ENCODE data around the gene TMEM72. TPM values are rescaled to one million over a fixed set of nuclear protein-coding genes. Genes with fewer than 3 reads are reported as not detected.

Gene TMEM72
- total RNA-seq, 3 donors from 2014 or later (not counting 1 experiment from before 2014, with no cell fraction given): not detected

DNA sequence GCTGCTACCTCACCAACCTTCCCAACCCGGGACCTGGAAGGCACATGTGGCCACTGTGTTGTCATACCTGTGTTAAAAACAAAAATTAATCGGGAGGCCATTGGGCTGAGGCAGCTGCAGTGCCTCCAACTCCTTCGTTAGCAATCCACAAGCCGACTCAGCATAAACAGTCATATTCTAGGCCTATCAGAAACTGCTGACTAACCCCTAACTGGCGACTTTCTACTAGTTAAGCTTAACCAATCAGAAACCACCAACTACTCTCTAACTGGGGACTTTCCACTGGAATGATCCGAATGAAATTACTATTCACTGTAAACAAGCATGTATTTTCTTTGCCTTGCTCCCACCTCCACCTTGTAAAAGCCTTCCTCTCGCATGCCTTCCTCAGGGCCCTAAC is 14.1 kb upstream of the TMEM72 start:
- H3K4me1 Mint-ChIP-seq: no peaks in the 10 kb centered on the region
- no peaks in the 10 kb centered on the region for H3K9me3 Mint-ChIP-seq
- no peak for DNase-seq
- TF ChIP-seq CTCF (IDR thresholded peaks at IDR 0.05): no peak
- no peaks in the 10 kb centered on the region for H3K9me3 ChIP-seq (ENCODE audit: control insufficient read depth, insufficient read depth, low read length)
- no peaks in the 10 kb centered on the region for H3K27me3 Mint-ChIP-seq (ENCODE audit: low read depth in 2 of 2)
- H3K27ac ChIP-seq (ENCODE audit: low read length): no peak overlapping the region
- no peaks in the 10 kb centered on the region for H3K36me3 ChIP-seq (ENCODE audit: control insufficient read depth, insufficient read depth, low read length)
- H3K27ac Mint-ChIP-seq: no peak overlapping the region
- H3K4me3 Mint-ChIP-seq: no peak overlapping the region
- H3K4me3 ChIP-seq (ENCODE audit: low read length): no peak overlapping the region
- intact Hi-C loops (cut with micrococcal nuclease): no loop called here
- WGBS (ENCODE audit: insufficient coverage): 79% methylated on average over 7 of the region's 7 CpGs
- H3K4me1 ChIP-seq (ENCODE audit: control insufficient read depth, insufficient read depth, low read length): no peaks in the 10 kb centered on the region
- no peak for ATAC-seq
- no peaks in the 10 kb centered on the region for H3K27me3 ChIP-seq (ENCODE audit: control insufficient read depth, insufficient read depth, low read length)
- no peaks in the 10 kb centered on the region for H3K36me3 Mint-ChIP-seq

DNA sequence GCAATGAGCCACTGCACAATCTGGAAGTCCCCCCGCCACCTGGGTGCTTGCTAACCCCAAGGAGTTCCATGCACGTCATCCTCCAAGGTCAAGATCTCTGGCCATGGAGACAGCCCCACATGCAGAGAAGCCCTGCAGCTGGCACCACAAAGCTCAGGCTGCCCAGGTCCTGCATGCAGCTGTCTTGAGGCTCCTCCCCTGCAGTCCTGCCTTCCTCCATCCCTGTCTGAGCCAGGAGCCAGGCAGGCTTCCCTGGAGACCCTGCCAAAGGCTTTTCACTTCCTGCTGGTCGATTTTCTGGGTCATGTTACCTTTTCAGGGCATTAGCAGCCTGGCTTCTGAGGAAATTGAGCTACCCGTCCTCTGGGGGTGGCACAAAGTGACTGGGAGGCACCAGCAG is 12.5 kb upstream of the TMEM72 start:
- Histone ChIP-seq H3K4me1 (ENCODE audit: control insufficient read depth, insufficient read depth, low read length) (no peaks in the 10 kb centered on the region), H3K36me3 (ENCODE audit: control insufficient read depth, insufficient read depth, low read length) (no peaks in the 10 kb centered on the region), H3K9me3 (ENCODE audit: control insufficient read depth, insufficient read depth, low read length) (no peaks in the 10 kb centered on the region), H3K27me3 (ENCODE audit: control insufficient read depth, insufficient read depth, low read length) (no peaks in the 10 kb centered on the region), H3K27ac (ENCODE audit: low read length) (no peak overlapping the region), H3K4me3 (ENCODE audit: low read length) (no peak overlapping the region)
- Mint-ChIP-seq H3K27me3 (ENCODE audit: low read depth in 2 of 2) (no peaks in the 10 kb centered on the region), H3K4me1 (no peaks in the 10 kb centered on the region), H3K36me3 (no peaks in the 10 kb centered on the region), H3K27ac (no peak overlapping the region), H3K4me3 (no peak overlapping the region), H3K9me3 (no peaks in the 10 kb centered on the region)
- WGBS (ENCODE audit: insufficient coverage): 54% methylated on average over 4 of the region's 4 CpGs
- ATAC-seq (no peak), DNase-seq (no peak)
- intact Hi-C loops (cut with micrococcal nuclease): no loop called here
- TF ChIP-seq CTCF (IDR thresholded peaks at IDR 0.05): no peak

DNA sequence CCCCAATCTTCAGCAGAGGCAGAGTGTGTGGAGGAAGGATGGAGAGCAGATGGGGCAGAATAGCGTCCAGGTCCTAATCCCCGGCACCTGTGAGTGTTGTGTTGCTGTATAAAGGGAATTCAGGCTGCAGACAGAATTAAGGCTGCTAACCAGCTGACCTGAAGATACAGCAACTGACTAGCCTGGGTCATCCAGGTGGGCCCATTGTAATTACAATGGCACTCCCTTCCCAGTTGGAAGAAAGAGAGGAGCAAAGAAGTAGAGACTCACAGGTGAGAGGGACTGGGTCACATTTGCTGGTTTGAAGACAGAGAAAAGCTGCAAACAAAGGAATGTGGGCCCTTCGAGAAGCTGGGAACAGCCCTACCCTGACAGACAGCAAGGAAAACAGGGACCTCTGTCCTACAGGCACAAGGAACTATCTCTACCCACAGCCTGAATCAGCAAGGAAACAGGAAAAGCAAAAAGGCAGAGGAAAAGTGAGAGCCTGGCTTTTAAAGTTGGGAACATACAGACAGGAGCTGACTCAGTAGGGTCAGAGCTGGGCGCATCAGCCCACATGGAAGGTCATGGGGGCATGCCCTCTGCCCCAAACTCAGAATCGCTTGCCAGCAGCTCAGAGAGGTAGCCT is 11.6 kb upstream of the TMEM72 start:
- H3K36me3 Mint-ChIP-seq: no peaks in the 10 kb centered on the region
- H3K4me3 ChIP-seq (ENCODE audit: low read length): no peak overlapping the region
- no peaks in the 10 kb centered on the region for H3K4me1 Mint-ChIP-seq
- intact Hi-C loops (cut with micrococcal nuclease): no loop called here
- TF ChIP-seq CTCF (IDR thresholded peaks at IDR 0.05): no peak
- no peak overlapping the region for H3K27ac ChIP-seq (ENCODE audit: low read length)
- H3K27me3 ChIP-seq (ENCODE audit: control insufficient read depth, insufficient read depth, low read length): no peaks in the 10 kb centered on the region
- no peaks in the 10 kb centered on the region for H3K9me3 Mint-ChIP-seq
- no peaks in the 10 kb centered on the region for H3K4me1 ChIP-seq (ENCODE audit: control insufficient read depth, insufficient read depth, low read length)
- H3K4me3 Mint-ChIP-seq: no peak overlapping the region
- no peaks in the 10 kb centered on the region for H3K27me3 Mint-ChIP-seq (ENCODE audit: low read depth in 2 of 2)
- WGBS (ENCODE audit: insufficient coverage): 89% methylated on average over 5 of the region's 5 CpGs
- no peaks in the 10 kb centered on the region for H3K36me3 ChIP-seq (ENCODE audit: control insufficient read depth, insufficient read depth, low read length)
- H3K27ac Mint-ChIP-seq: no peak overlapping the region
- DNase-seq: no peak
- no peak for ATAC-seq
- no peaks in the 10 kb centered on the region for H3K9me3 ChIP-seq (ENCODE audit: control insufficient read depth, insufficient read depth, low read length)

- WGBS (ENCODE audit: insufficient coverage): 69% methylated on average over 9 of the region's 9 CpGs
- DNase-seq (no peak), ATAC-seq (no peak)
- Histone ChIP-seq H3K36me3 (ENCODE audit: control insufficient read depth, insufficient read depth, low read length) (no peaks in the 10 kb centered on the region), H3K27me3 (ENCODE audit: control insufficient read depth, insufficient read depth, low read length) (no peaks in the 10 kb centered on the region), H3K4me1 (ENCODE audit: control insufficient read depth, insufficient read depth, low read length) (no peaks in the 10 kb centered on the region), H3K27ac (ENCODE audit: low read length) (no peak overlapping the region), H3K9me3 (ENCODE audit: control insufficient read depth, insufficient read depth, low read length) (no peaks in the 10 kb centered on the region), H3K4me3 (ENCODE audit: low read length) (no peak overlapping the region)
- Mint-ChIP-seq H3K27me3 (ENCODE audit: low read depth in 2 of 2) (no peaks in the 10 kb centered on the region), H3K4me1 (no peaks in the 10 kb centered on the region), H3K9me3 (no peaks in the 10 kb centered on the region), H3K27ac (no peak overlapping the region), H3K4me3 (no peak overlapping the region), H3K36me3 (no peaks in the 10 kb centered on the region)
- TF ChIP-seq CTCF (IDR thresholded peaks at IDR 0.05): no peak
- intact Hi-C loops (cut with micrococcal nuclease): no loop called here
Observed at GRCh38 chr10:44902941-44903545, 8.1 kb upstream of the TMEM72 start.
